Measurements from ENCODE around the gene MT1B.
"Not testable (repeated sequence)": the region's sequence is repeated elsewhere in the genome, so short reads cannot be mapped to it uniquely, and the experiment has no call there.

Gene MT1B

GRCh38 chr16:56669840-56670619 is 18.3 kb downstream of the MT1B start:
- no peak for DNase-seq

DNA sequence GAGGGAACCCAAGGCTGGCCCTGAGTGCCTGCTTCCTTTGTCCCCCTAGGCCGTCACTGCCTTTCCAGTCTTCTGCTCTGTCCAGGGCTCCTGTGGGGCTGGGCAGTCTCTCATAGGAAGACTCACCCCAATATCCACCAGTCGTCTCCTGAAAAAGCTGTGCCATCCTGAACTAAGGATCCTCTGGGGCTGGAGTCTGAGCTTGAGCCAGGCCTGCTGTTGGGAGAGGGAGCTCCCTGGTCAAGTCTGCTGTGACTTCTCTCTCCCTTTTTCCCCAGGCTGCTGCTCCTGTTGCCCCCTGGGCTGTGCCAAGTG is 18.9 kb downstream of the MT1B start:
- DNase-seq, result no peak

DNA sequence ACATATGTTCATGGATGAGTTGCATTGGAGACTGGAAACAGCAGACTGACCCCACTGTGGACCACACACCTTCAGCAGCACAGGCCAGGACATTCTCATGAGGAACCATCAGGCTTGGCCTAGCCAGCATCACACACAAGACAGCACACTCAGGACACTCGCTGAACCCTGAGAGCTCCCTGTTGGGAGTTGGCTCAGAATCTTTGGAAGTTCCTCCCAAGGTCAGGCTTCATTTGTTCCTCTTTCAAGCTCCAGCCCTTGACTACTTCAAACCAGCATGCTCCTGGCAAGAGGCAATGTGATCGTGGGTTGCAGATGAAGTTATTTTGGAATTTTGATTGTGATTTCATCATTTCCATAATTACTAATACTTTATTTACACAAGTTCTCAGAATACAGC is 20.0 kb downstream of the MT1B start:
- not testable (repeated sequence) for DNase-seq

- DNase-seq, result not testable (repeated sequence)
Measured at GRCh38 chr16:56672171-56672570, 20.5 kb downstream of the MT1B start.

- no peak for DNase-seq
Measured at GRCh38 chr16:56672761-56673536, 21.3 kb downstream of the MT1B start.

DNA sequence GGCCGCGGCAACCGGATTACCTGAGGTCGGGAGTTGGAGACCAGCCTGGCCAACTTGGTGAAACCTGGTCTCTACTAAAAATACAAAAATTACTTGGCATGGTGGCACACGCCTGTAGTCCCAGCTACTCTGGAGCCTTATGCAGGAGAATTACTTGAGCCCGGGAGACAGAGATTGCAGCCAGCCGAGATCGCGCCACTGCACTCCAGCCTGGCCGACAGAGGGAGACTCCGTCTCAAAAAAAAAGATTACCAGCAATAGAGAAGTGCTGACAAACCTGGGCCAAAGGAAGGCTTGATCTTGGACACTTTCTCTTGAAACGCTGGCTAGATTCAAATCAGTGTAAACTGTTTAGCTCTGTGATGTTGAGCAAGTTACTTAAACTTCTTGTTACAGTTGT is 22.2 kb downstream of the MT1B start:
- no peak for DNase-seq

DNA sequence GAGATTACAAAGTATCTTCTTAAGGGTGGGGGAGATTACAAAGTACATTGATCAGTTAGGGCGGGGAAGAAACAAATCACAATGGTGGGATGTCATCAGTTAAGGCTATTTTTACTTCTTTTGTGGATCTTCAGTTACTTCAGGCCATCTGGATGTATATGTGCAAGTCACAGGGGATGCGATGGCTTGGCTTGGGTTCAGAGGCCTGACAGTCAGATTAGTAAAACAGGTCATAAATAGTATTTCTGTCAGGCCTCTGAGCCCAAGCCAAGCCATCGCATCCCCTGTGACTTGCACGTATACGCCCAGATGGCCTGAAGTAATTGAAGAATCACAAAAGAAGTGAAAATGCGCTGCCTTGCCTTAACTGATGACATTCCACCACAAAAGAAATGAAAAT is 22.9 kb downstream of the MT1B start:
- not testable (repeated sequence) for DNase-seq

- DNase-seq, result no peak
Measured at GRCh38 chr16:56675685-56676210, 24.1 kb downstream of the MT1B start.

GRCh38 chr16:56677474-56677873 is 25.8 kb downstream of the MT1B start:
- DNase-seq, result no peak

DNA sequence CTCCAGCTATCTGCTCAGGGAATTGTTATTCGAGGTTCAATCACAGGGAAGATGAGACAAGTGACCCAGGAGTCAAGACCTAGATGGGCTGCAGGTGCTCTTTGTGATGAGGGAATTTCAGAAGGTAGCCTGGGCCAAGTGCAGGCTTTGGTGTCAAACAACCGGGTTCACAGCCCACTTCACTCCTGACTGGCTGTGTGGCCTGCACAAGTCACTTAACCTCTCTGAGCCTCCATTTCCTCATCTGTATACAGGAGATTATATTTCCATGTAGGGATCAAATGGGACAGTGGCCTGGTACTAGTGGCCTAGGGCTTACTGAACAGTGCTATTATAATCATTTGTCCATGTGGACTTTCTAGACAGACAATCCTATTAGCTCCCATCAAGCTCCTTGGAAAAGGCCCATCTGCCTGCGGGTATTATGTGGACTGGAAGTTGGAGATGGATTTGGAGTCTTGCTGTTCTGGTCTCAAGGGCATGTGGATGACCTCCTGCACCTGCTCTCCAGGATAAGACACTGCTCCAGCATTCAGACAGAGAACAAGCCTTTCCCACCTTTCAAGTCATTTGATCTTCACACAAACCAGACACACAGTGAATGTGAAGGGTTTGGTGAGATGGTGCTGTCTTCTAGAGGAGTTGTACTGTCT is 27.5 kb downstream of the MT1B start:
- DNase-seq, result no peak

GRCh38 chr16:56679818-56680217 is 28.1 kb downstream of the MT1B start:
- no peak for DNase-seq

- DNase-seq, result peak; percentile 90
Measured at GRCh38 chr16:56681939-56682702, 30.4 kb downstream of the MT1B start, which contains the start of gene MT1X. TSS of gene MT1X (plus strand) at chr16:56682470. CDS start at chr16:56682541, 71 bp downstream.

- DNase-seq, result no peak
Measured at GRCh38 chr16:56682703-56683397, 31.2 kb downstream of the MT1B start.

DNA sequence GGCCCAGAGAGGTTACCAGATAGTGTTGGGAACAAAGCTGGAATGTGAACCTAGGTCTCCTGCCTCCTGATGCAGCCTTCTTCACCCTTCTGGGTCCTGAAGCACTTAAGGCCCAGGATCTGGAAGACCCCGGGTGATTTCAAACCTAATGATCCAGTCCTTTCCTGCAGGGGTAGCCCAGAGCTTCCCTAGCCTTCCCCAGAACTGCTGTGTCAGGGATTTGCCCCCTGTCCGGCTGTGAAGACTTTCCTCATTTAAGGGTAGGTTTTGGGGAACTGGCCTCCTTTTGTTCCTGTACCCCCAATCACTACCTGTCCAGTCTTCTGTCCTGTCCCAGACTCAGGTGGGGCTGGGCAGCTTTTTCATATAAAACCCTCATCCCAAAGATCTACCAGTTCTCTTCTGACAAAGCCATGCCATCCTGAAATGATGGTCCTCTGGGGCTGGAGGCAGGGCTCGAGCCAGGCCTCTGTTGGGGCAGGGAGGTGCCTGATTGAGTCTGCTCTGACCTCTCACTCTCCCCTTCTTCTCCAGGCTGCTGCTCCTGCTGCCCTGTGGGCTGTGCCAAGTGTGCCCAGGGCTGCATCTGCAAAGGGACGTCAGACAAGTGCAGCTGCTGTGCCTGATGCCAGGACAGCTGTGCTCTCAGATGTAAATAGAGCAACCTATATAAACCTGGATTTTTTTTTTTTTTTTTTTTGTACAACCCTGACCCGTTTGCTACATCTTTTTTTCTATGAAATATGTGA is 31.9 kb downstream of the MT1B start:
- DNase-seq, result no peak

GRCh38 chr16:56684256-56684925 is 32.7 kb downstream of the MT1B start:
- DNase-seq, result no peak

DNA sequence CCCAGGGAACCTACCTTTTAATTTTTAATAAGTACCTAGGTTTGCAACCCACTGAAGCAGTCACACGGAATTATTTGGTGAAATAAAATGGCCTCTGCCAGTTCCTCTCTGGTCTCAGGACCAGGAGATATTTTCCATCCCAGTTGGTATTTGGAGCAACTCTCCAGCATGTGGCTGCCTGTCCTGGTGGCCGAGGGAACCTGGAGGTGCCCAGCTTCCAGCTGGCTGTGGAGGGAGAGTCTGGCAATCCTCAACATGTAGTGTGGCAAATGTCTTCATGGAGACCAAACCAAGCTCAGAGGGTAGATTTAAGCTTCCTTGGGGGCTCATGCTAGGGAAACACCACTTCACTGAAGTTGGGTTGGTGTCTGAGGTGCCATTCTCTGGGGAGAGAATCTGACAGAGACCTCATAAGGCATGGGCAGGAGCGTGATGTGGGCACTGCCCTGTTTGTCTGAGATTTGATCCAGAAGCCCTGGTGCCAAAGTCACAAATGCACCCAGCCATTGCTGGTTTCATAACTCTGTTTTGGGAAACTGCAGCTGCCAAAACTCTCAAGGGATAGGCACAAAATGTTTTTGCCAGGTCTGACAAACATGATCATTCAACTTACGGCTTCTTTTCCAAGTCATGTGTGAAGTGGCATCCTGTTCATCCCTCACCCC is 33.4 kb downstream of the MT1B start:
- no peak for DNase-seq

DNA sequence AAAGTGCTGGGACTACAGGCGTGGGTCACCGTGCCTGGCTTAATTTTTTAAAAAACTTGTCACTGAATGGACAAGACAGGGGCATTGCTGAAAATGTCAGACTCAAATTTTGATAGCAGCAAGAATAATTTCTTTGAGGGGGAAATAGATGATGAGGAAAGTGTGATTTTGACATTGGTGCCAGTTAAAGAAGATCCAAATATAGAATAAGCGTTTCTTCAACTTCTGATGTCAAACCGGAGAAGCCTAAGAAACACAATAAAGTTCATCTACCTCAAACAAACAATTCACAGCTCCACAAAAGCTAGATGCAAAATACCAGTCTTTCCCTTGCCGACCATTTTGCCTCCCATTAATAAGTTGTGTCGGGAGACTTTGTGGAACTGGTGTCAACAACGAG is 35.1 kb downstream of the MT1B start:
- DNase-seq, result no peak

- DNase-seq, result no peak
Measured at GRCh38 chr16:56688762-56689161, 37.1 kb downstream of the MT1B start.

- DNase-seq, result no peak
Measured at GRCh38 chr16:56689171-56689570, 37.5 kb downstream of the MT1B start.

DNA sequence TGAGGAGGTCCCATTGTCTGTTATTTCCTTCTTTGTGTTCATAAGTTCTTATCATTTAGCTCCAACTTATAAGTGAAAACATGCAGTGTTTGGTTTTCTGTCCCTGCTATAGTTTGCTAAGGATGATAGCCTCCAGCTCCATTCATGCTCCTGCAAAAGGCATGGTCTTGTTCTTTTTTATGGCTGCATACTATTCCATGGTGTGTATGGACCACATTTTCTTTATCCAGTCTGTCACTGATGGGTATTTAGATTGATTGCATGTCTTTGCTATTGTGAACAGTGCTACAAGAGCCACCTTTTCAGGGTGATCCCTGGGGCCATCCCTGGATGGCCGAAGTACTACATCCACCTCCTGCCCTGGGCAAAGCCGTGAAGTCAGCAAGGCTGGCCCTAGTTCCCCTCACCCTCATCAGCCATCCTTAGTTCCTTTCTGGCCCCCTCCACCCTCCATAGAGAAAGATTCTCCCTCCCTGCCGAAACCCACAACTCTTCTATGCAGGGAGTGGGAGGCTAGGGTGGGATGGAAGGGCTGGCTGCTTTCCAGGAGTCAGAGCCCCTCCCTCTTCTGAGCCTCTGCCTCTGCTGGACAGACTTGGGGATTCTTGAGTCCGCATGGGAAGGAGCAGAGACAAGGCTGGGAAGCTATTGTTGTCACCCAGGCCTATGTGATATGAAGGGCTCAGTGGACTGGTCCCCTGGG is 38.9 kb downstream of the MT1B start:
- no peak for DNase-seq
